H1 (cell line): Measurements from ENCODE around the gene SFXN4. TPM values are rescaled to one million over a fixed set of nuclear protein-coding genes. Genes with fewer than 3 reads are reported as not detected.
A peak's percentile ranks its signal among the peaks of the same experiment; 100 is the strongest.

ENCODE experiments used
- CTCF ChIA-PET: fragments of 300-600 bp; sonication (Branson Sonifier 250); formaldehyde crosslinking; loops from one replicate; lab custom pipeline; 2021; ENCODE audit not compliant: partially characterized antibody; lab: Charles Lee
- POLR2A ChIA-PET: fragments of 300-600 bp; sonication (Branson Sonifier 250); formaldehyde crosslinking; loops from one replicate; lab custom pipeline; 2021; ENCODE audit warnings: inconsistent platforms; ENCODE audit not compliant: partially characterized antibody; lab: Charles Lee
- DNase-seq, 2 experiments: peaks; one replicate each; pipeline versions ENCODE4 v3.0.0 to v3.0.0-alpha.2; 2010 to 2022; ENCODE audit warnings: low spot score in 2 of 2, low read depth in 1 of 2, mixed read lengths in 1 of 2
- FAIRE-seq: peaks from 2 replicates; lab custom pipeline; 2011; peaks lifted over from hg19 to GRCh38; lab: Jason Lieb, UNC
- H2AFZ ChIP-seq: 2 replicates; pipeline ENCODE4 v1.8.1; 2012; ENCODE audit warnings: low read length, inconsistent platforms
- H2AK5ac ChIP-seq: 2 replicates; pipeline ENCODE4 v1.6.1; 2013; ENCODE audit warnings: low read depth, low read length
- H2BK120ac ChIP-seq: replicated peaks from 2 replicates; pipeline ENCODE3; 2013; ENCODE audit warnings: low read depth, low read length, inconsistent platforms
- H2BK12ac ChIP-seq: 2 replicates; pipeline ENCODE4 v1.6.1; 2013; ENCODE audit warnings: low read depth, low read length
- H2BK15ac ChIP-seq: 2 replicates; pipeline ENCODE4 v1.6.1; 2013; ENCODE audit warnings: low read length
- H2BK20ac ChIP-seq: 2 replicates; pipeline ENCODE4 v1.6.1; 2013; ENCODE audit warnings: low read length
- H2BK5ac ChIP-seq: 2 replicates; pipeline ENCODE4 v1.6.1; 2013; ENCODE audit warnings: low read depth, low read length
- H3K14ac ChIP-seq: 2 replicates; pipeline ENCODE4 v1.6.1; 2013; ENCODE audit warnings: inconsistent platforms; ENCODE audit not compliant: insufficient read length
- H3K18ac ChIP-seq: 2 replicates; pipeline ENCODE4 v1.6.1; 2013; ENCODE audit warnings: low read length; ENCODE audit errors: extremely low read depth
- H3K23ac ChIP-seq: 2 replicates; pipeline ENCODE4 v1.6.1; 2013; ENCODE audit warnings: inconsistent platforms; ENCODE audit not compliant: insufficient read length
- H3K23me2 ChIP-seq: 2 replicates; pipeline ENCODE4 v1.6.1; 2013; ENCODE audit warnings: low read depth, low read length
- H3K27ac ChIP-seq: 2 replicates; pipeline ENCODE4 v1.6.1; 2011; ENCODE audit warnings: low read depth, low read length, inconsistent platforms
- H3K27me3 ChIP-seq, 4 experiments: replicated peaks in 1 of 4; 1 replicate in 1 of 4; 2 replicates in 3 of 4; pipeline versions ENCODE4 v1.6.1 to v1.8.1; 2011 to 2013; ENCODE audit warnings: low read length in 3 of 4, mild to moderate bottlenecking in 3 of 4, inconsistent platforms in 2 of 4, mixed read lengths in 2 of 4, moderate library complexity in 1 of 4; ENCODE audit not compliant: control insufficient read depth in 3 of 4, insufficient read depth in 3 of 4; ENCODE audit errors: extremely low read depth in 1 of 4
- H3K36me3 ChIP-seq, 4 experiments: 2 replicates each; pipeline versions ENCODE4 v1.6.1 to v1.8.1; 2011 to 2013; ENCODE audit warnings: mild to moderate bottlenecking in 4 of 4, low read length in 3 of 4, moderate library complexity in 2 of 4, control low read depth in 1 of 4, inconsistent platforms in 1 of 4; ENCODE audit not compliant: insufficient read depth in 4 of 4, control insufficient read depth in 2 of 4
- H3K4ac ChIP-seq: replicated peaks from 2 replicates; pipeline ENCODE3; 2013; ENCODE audit warnings: low read length, low read depth, mixed read lengths, inconsistent platforms; ENCODE audit not compliant: insufficient read length
- H3K4me1 ChIP-seq, 4 experiments: replicated peaks in 1 of 4; 1 replicate in 1 of 4; 2 replicates in 3 of 4; pipeline versions ENCODE4 v1.6.1 to v1.8.1; 2011 to 2013; ENCODE audit warnings: low read length in 3 of 4, inconsistent platforms in 2 of 4, mixed read lengths in 1 of 4; ENCODE audit not compliant: insufficient read depth in 4 of 4, control insufficient read depth in 3 of 4
- H3K4me2 ChIP-seq, 2 experiments: 2 replicates each; pipeline versions ENCODE4 v1.6.1 to v1.8.1; 2011 to 2013; ENCODE audit warnings: low read depth in 2 of 2, low read length in 2 of 2, control low read depth in 1 of 2, inconsistent platforms in 1 of 2, mild to moderate bottlenecking in 1 of 2; ENCODE audit not compliant: insufficient read depth in 1 of 2
- H3K4me3 ChIP-seq, 4 experiments: fragments of 200-600, 300-600 bp in 1 of 4; sonication (generic), shearing (Covaris generic), sonication (Bioruptor Twin) in 1 of 4; 2 replicates each; pipeline versions ENCODE4 v1.5.1 to v1.8.1; 2011 to 2016; ENCODE audit warnings: low read length in 4 of 4, low read depth in 3 of 4, control low read depth in 2 of 4, inconsistent platforms in 2 of 4, mild to moderate bottlenecking in 2 of 4, mixed read lengths in 1 of 4, moderate library complexity in 1 of 4; ENCODE audit not compliant: insufficient read depth in 2 of 4; ENCODE audit errors: extremely low read depth in 1 of 4
- H3K56ac ChIP-seq: replicated peaks from 2 replicates; pipeline ENCODE3; 2013; ENCODE audit warnings: low read depth, mild to moderate bottlenecking, mixed read lengths, low read length, inconsistent platforms; ENCODE audit not compliant: insufficient read length
- H3K79me1 ChIP-seq: 2 replicates; pipeline ENCODE4 v1.6.1; 2013; ENCODE audit warnings: low read depth, low read length, control low read depth
- H3K79me2 ChIP-seq, 2 experiments: 2 replicates each; pipeline versions ENCODE4 v1.6.1 to v1.8.1; 2012 to 2013; ENCODE audit warnings: low read length in 2 of 2, mild to moderate bottlenecking in 2 of 2, inconsistent platforms in 1 of 2; ENCODE audit not compliant: insufficient read depth in 2 of 2, control insufficient read depth in 1 of 2
- H3K9ac ChIP-seq, 4 experiments: replicated peaks in 1 of 4; 1 replicate in 1 of 4; 2 replicates in 3 of 4; pipeline versions ENCODE4 v1.6.1 to v1.8.1; 2011 to 2013; ENCODE audit warnings: low read depth in 3 of 4, low read length in 3 of 4, control low read depth in 2 of 4, mild to moderate bottlenecking in 2 of 4, moderate library complexity in 2 of 4, inconsistent platforms in 1 of 4; ENCODE audit errors: extremely low read depth in 1 of 4
- H3K9me3 ChIP-seq, 2 experiments: 2 replicates each; pipeline versions ENCODE4 v1.6.1 to v1.8.1; 2012 to 2013; ENCODE audit warnings: mild to moderate bottlenecking in 2 of 2, moderate library complexity in 2 of 2, control low read depth in 1 of 2, inconsistent platforms in 1 of 2, low read depth in 1 of 2, low read length in 1 of 2, mixed read lengths in 1 of 2; ENCODE audit not compliant: insufficient read depth in 2 of 2
- H4K20me1 ChIP-seq, 2 experiments: replicated peaks in 1 of 2; 2 replicates each; pipeline versions ENCODE3 to v1.8.1; 2011 to 2013; ENCODE audit warnings: inconsistent platforms in 2 of 2, low read length in 2 of 2, mild to moderate bottlenecking in 1 of 2; ENCODE audit not compliant: insufficient read depth in 2 of 2, control insufficient read depth in 1 of 2
- H4K5ac ChIP-seq: 2 replicates; pipeline ENCODE4 v1.6.1; 2013; ENCODE audit warnings: low read length, low read depth, mixed read lengths, inconsistent platforms; ENCODE audit not compliant: insufficient read length
- H4K8ac ChIP-seq: 2 replicates; pipeline ENCODE4 v1.8.0; 2013; ENCODE audit warnings: mild to moderate bottlenecking, moderate library complexity, low read length, inconsistent platforms; ENCODE audit not compliant: insufficient read depth; ENCODE audit errors: extremely low read depth
- H4K91ac ChIP-seq: replicated peaks from 2 replicates; pipeline ENCODE3; 2013; ENCODE audit warnings: low read length, mixed read lengths, inconsistent platforms; ENCODE audit not compliant: insufficient read length
- BRCA1 ChIP-seq: IDR thresholded peaks from 2 replicates; pipeline ENCODE4 v1.6.1; 2012; ENCODE audit warnings: low read depth, low read length, improper control_type of control experiment
- HDAC2 ChIP-seq, 2 experiments: fragments of 300-600 bp in 1 of 2; sonication (generic) in 1 of 2; IDR thresholded peaks; 2 replicates each; pipeline ENCODE4 v1.6.1; 2011 to 2012; ENCODE audit warnings: low read depth in 2 of 2, low read length in 2 of 2, mild to moderate bottlenecking in 2 of 2, moderate library complexity in 2 of 2, borderline replicate concordance in 1 of 2, inconsistent platforms in 1 of 2
- JUN ChIP-seq: IDR thresholded peaks from 2 replicates; pipeline ENCODE4 v1.6.1; 2011; ENCODE audit warnings: low read depth, mild to moderate bottlenecking, improper control_type of control experiment, low read length
- KDM4A ChIP-seq: IDR thresholded peaks from one replicate; pipeline ENCODE4 v1.7.1; 2012; ENCODE audit warnings: low read depth, mild to moderate bottlenecking, moderate library complexity, low read length, inconsistent platforms; ENCODE audit not compliant: severe bottlenecking
- KDM5A ChIP-seq: fragments of 200-600 bp; IDR thresholded peaks from 2 replicates; pipeline ENCODE4 v1.7.1; 2012; ENCODE audit warnings: mild to moderate bottlenecking, low read length, inconsistent platforms, mixed read lengths
- PHF8 ChIP-seq: fragments of 200-600 bp; sonication (generic); conservative IDR thresholded peaks from 2 replicates; pipeline ENCODE4 v1.7.1; 2012; ENCODE audit warnings: low read depth, mild to moderate bottlenecking, inconsistent platforms, low read length, moderate library complexity
- SP2 ChIP-seq: IDR thresholded peaks from 2 replicates; pipeline ENCODE4 v1.6.1; 2012; ENCODE audit warnings: mild to moderate bottlenecking, low read length, inconsistent platforms
- TBP ChIP-seq: IDR thresholded peaks from 2 replicates; pipeline ENCODE4 v1.6.1; 2011; ENCODE audit warnings: low read depth, low read length, improper control_type of control experiment
- WGBS, 2 experiments: shearing (Covaris generic) in 1 of 2; methylation state at CpG; one replicate each; pipeline versions ENCODE4 v1.1.6 to v1.1.7; 2013 to 2015; ENCODE audit warnings: low lambda C conversion rate in 2 of 2, mixed read lengths in 2 of 2, inconsistent platforms in 1 of 2, low coverage in 1 of 2, missing lambda C conversion rate in 1 of 2; ENCODE audit not compliant: insufficient replicate concordance in 2 of 2, insufficient coverage in 1 of 2, insufficient read length in 1 of 2; ENCODE audit errors: extremely low coverage in 1 of 2, missing lambda C conversion rate in 1 of 2; 5-methylcytosine and 5-hydroxymethylcytosine counted together
- polyA plus RNA-seq, 7 experiments: library from polyadenylated mRNA; depleted of rRNA in 3 of 7; stranded (reverse) in 5 of 7; unstranded in 2 of 7; fragments of >200 nt in 5 of 7; fragments of 200-250 nt in 2 of 7; gene quantifications; 1 replicate in 5 of 7; 2 replicates in 1 of 7; 4 replicates in 1 of 7; pipeline versions ENCODE4 v1.2.1 to v1.2.3, GENCODE V29; 2011 to 2013; ENCODE audit warnings: missing spikeins in 2 of 7, mixed read lengths in 2 of 7
- total RNA-seq: library from RNA; stranded (reverse); fragmentation: NEBNext Ultra II Directional; extraction: Animal tissue kit (Norgen Biotek cat#: 25700); gene quantifications from 2 replicates; pipeline ENCODE4 v1.2.1, GENCODE V29; 2021
- TF ChIP-seq, protein P1 (sequence below), 3 experiments: IDR thresholded peaks; 1 replicate in 2 of 3; 2 replicates in 1 of 3; pipeline versions ENCODE4 v1.5.1 to v1.6.1; 2011; ENCODE audit warnings: low read length in 3 of 3, mild to moderate bottlenecking in 3 of 3, inconsistent platforms in 2 of 3, low read depth in 1 of 3, moderate library complexity in 1 of 3; ENCODE audit not compliant: insufficient read depth in 1 of 3; ENCODE audit errors: control extremely low read depth in 1 of 3

SFXN4 gene
- total and polyA plus RNA-seq, 2 of the 8 experiments (the other 6 are each of a cell fraction or from before 2014, with no cell fraction given), result 15.4 to 21.6 TPM

DNA sequence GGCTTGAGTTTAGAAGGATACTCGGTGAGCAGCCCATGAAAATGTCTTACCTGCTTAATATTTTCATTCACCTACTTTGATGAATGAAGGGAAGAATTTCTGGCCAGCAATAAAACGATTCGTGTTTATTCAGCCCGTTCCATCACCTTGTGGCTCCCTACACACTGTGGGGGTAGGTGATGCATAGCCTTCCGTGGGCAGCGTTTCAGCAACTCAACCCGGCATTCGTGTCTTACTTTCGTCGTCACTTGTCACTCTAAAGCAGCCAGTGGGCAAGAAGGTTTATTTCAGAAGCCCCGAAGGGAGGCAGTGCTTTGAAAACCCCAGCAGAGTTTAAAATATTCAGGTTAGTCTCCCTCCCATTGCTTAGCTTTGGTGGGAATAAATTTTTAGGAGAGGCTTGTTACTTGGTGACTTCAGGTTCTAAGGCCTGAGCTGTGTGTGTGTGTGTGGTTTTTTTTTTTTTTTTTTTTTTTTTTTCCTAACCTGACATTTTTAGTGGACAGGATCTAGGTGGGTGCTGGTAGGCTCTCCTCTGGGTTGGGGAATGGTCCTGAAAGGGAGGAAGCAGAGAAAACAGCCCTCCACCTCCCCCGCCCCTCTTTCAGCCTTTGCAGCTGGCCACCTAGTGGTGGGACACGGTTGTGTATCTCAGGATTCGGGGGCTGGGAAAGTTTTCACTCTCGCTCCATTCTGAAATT, 43.7 kb upstream of the SFXN4 start:
- Histone ChIP-seq H3K18ac (no peak overlapping the region), H3K9ac (no peak overlapping the region), H3K27me3 (peaks cover 5 to 17% (median 14%) of the 10 kb centered on the region in 4 experiments), H3K27ac (no peak overlapping the region), H2BK120ac (no peak overlapping the region), H3K4me1 (peaks cover 3 to 8% (median 6%) of the 10 kb centered on the region in 4 experiments), H3K4ac (no peak overlapping the region), H3K4me2 (peak overlapping the region in 1 of 2 experiments; percentile 75; a peak in 2 of 4 replicates), H4K5ac (no peak overlapping the region), H2AK5ac (no peak overlapping the region), H3K79me1 (no peaks in the 10 kb centered on the region), H2BK20ac (no peak overlapping the region), H3K4me3 (no peak overlapping the region; a peak in 1 of 8 replicates), H2AFZ (no peak overlapping the region), H2BK5ac (no peak overlapping the region), H3K23me2 (peaks cover 7% of the 10 kb centered on the region), H3K23ac (no peak overlapping the region), H4K8ac (no peak overlapping the region), H2BK15ac (0 out of 2 replicates have a peak overlapping the region, but pooled peaks have one; percentile 66), H2BK12ac (no peak overlapping the region), H3K14ac (no peak overlapping the region), H3K9me3 (no peaks in the 10 kb centered on the region), H3K79me2 (no peaks in the 10 kb centered on the region), H3K56ac (no peak overlapping the region), H4K20me1 (peaks cover 0 to 5% of the 10 kb centered on the region in 2 experiments), H4K91ac (no peak overlapping the region), H3K36me3 (no peaks in the 10 kb centered on the region)
- CTCF ChIA-PET, result interaction anchor here (0.6 to 4.5 kb wide), 43 partner anchors 9 to 310 kb away, joined by 3 to 25 read pairs (median 4); no protein-coding TSS in a partner anchor
- 44% methylated on average over 15 of the region's 15 CpGs; no CpG with 5 or more reads in 1 of the 2 experiments for WGBS, 2 experiments
- FAIRE-seq (no peak), DNase-seq (peak in 1 of 2 experiments; percentile 74)
- POLR2A ChIA-PET, result interaction anchor here (0.7 to 1.1 kb wide), 2 partner anchors 44 to 76 kb away, joined by 3 read pairs; no protein-coding TSS in a partner anchor
- no peak for TF ChIP-seq KDM5A
- TF ChIP-seq KDM4A, result no peak
- TF ChIP-seq PHF8, result no peak
- TF ChIP-seq SP2, result no peak
- no peak for TF ChIP-seq JUN
- TF ChIP-seq BRCA1, result no peak
- TF ChIP-seq TBP, result no peak
- TF ChIP-seq, protein P1, sequence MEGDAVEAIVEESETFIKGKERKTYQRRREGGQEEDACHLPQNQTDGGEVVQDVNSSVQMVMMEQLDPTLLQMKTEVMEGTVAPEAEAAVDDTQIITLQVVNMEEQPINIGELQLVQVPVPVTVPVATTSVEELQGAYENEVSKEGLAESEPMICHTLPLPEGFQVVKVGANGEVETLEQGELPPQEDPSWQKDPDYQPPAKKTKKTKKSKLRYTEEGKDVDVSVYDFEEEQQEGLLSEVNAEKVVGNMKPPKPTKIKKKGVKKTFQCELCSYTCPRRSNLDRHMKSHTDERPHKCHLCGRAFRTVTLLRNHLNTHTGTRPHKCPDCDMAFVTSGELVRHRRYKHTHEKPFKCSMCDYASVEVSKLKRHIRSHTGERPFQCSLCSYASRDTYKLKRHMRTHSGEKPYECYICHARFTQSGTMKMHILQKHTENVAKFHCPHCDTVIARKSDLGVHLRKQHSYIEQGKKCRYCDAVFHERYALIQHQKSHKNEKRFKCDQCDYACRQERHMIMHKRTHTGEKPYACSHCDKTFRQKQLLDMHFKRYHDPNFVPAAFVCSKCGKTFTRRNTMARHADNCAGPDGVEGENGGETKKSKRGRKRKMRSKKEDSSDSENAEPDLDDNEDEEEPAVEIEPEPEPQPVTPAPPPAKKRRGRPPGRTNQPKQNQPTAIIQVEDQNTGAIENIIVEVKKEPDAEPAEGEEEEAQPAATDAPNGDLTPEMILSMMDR (IDR thresholded peaks at IDR 0.05; ENCODE audit: control extremely low read depth in 1 of 3, insufficient read depth in 1 of 3, low read depth in 1 of 3, low read length in 3 of 3), result peak; percentile 78 to 89 (median 84)
- no peak for TF ChIP-seq HDAC2 (IDR thresholded peaks at IDR 0.05; ENCODE audit: borderline replicate concordance in 1 of 2, low read depth in 2 of 2, low read length in 2 of 2)
